SK-N-MC (cell line): Measurements from ENCODE around the gene MALAT1.
"Not testable (repeated sequence)": the region's sequence is repeated elsewhere in the genome, so short reads cannot be mapped to it uniquely, and the experiment has no call there.

Experiments used
- DNase-seq: peaks from one replicate; pipeline ENCODE4 v3.0.0-alpha.2; 2011; ENCODE audit warnings: low read depth, low spot score
- H3K27ac ChIP-seq: fragments of 200-600 bp; sonication (generic); 2 replicates; pipeline ENCODE4 v1.5.1; 2016; ENCODE audit warnings: mixed run types
- H3K36me3 ChIP-seq: fragments of 200-600 bp; sonication (generic); 2 replicates; pipeline ENCODE4 v1.6.1; 2017; ENCODE audit warnings: antibody characterized with exemption, low read length, mixed read lengths; ENCODE audit not compliant: insufficient read depth
- H3K4me3 ChIP-seq: fragments of 200-600 bp; sonication (generic); 2 replicates; pipeline ENCODE4 v1.5.1; 2016
- H3K9ac ChIP-seq: fragments of 200-600 bp; sonication (generic); 2 replicates; pipeline ENCODE4 v1.8.0; 2017; ENCODE audit warnings: mixed run types, mixed read lengths; ENCODE audit not compliant: insufficient read length
- H3K9me3 ChIP-seq: fragments of 200-600 bp; sonication (generic); 2 replicates; pipeline ENCODE4 v1.6.1; 2017; ENCODE audit warnings: low read depth, mild to moderate bottlenecking, antibody characterized with exemption, low read length, moderate library complexity, mixed read lengths
- EZH2 ChIP-seq: fragments of 200-600 bp; sonication (generic); IDR thresholded peaks from one replicate; pipeline ENCODE4 v1.6.1; 2017; ENCODE audit warnings: antibody characterized with exemption
- FOXP2 ChIP-seq: optimal IDR thresholded peaks from 2 replicates; pipeline ENCODE3; 2011; ENCODE audit warnings: mild to moderate bottlenecking, moderate library complexity; ENCODE audit not compliant: insufficient read depth; ENCODE audit errors: extremely low read length, control extremely low read depth
- POLR2AphosphoS5 ChIP-seq: IDR thresholded peaks from 2 replicates; pipeline ENCODE4 v1.6.1; 2012; ENCODE audit warnings: mild to moderate bottlenecking, low read depth, low read length, borderline replicate concordance

MALAT1 gene

GRCh38 chr11:65498977-65499712, at the start of gene MALAT1:
Gene MALAT1, plus strand, starts transcription at chr11:65499045.
- DNase-seq, result peak; percentile 90
- Histone ChIP-seq H3K9ac (peak within 1 kb of the TSS; percentile 99), H3K9me3 (no peaks in the 10 kb centered on the region), H3K27ac (peak within 1 kb of the TSS; percentile 99), H3K36me3 (peaks cover 51% of the 10 kb centered on the region), H3K4me3 (peak within 1 kb of the TSS; percentile 89)
- no peak for TF ChIP-seq FOXP2
- no peak for TF ChIP-seq EZH2
- peak; percentile 100 for TF ChIP-seq POLR2AphosphoS5

- H3K9ac ChIP-seq, H3K36me3 ChIP-seq, H3K27ac ChIP-seq, H3K4me3 ChIP-seq, H3K9me3 ChIP-seq, DNase-seq: not testable (repeated sequence)
These were observed 47.5 kb upstream of the MALAT1 start for GRCh38 chr11:65451301-65451700.

GRCh38 chr11:65452259-65452658, 46.6 kb upstream of the MALAT1 start:
- Histone ChIP-seq H3K27ac (peak overlapping the region; percentile 90), H3K4me3 (peak overlapping the region; percentile 47; the same call in 1 of the 2 replicates)
- not testable (repeated sequence) for H3K36me3 ChIP-seq, H3K9me3 ChIP-seq, H3K9ac ChIP-seq, DNase-seq

- Histone ChIP-seq H3K9ac (peak overlapping the region; percentile 25), H3K27ac (peak overlapping the region; percentile 90)
These were observed 45.9 kb upstream of the MALAT1 start for GRCh38 chr11:65452806-65453490.

GRCh38 chr11:65454311-65454695, 44.5 kb upstream of the MALAT1 start:
- no peak overlapping the region for H3K9ac ChIP-seq
- no peak overlapping the region for H3K4me3 ChIP-seq
- H3K9me3 ChIP-seq, result no peaks in the 10 kb centered on the region
- no peaks in the 10 kb centered on the region for H3K36me3 ChIP-seq
- TF ChIP-seq POLR2AphosphoS5, result no peak
- no peak for TF ChIP-seq FOXP2
- DNase-seq, result no peak
- H3K27ac ChIP-seq, result no peak overlapping the region

More at GRCh38 chr11:65452806-65453490, 45.9 kb upstream of the MALAT1 start:
- TF ChIP-seq FOXP2, result no peak
- no peak for TF ChIP-seq POLR2AphosphoS5
- no peak for TF ChIP-seq EZH2
- Histone ChIP-seq H3K36me3 (no peaks in the 10 kb centered on the region), H3K9me3 (no peaks in the 10 kb centered on the region), H3K4me3 (peak overlapping the region; percentile 47)
- DNase-seq, result no peak

GRCh38 chr11:65454696-65455456, 44.0 kb upstream of the MALAT1 start:
- Histone ChIP-seq H3K9me3 (no peaks in the 10 kb centered on the region), H3K9ac (no peak overlapping the region), H3K27ac (no peak overlapping the region), H3K4me3 (no peak overlapping the region), H3K36me3 (no peaks in the 10 kb centered on the region)
- no peak for DNase-seq
- TF ChIP-seq POLR2AphosphoS5, result peak; percentile 64
- no peak for TF ChIP-seq FOXP2

GRCh38 chr11:65456418-65456817, 42.4 kb upstream of the MALAT1 start:
- H3K9ac ChIP-seq, result no peak overlapping the region
- no peaks in the 10 kb centered on the region for H3K36me3 ChIP-seq
- no peak for DNase-seq
- peak overlapping the region; percentile 62 for H3K27ac ChIP-seq
- H3K9me3 ChIP-seq, result no peaks in the 10 kb centered on the region
- TF ChIP-seq FOXP2 (no peak), EZH2 (no peak), POLR2AphosphoS5 (no peak)
- no peak overlapping the region for H3K4me3 ChIP-seq

- no peaks in the 10 kb centered on the region for H3K9me3 ChIP-seq
- TF ChIP-seq FOXP2, result no peak
- TF ChIP-seq EZH2, result no peak
- TF ChIP-seq POLR2AphosphoS5, result no peak
- no peak overlapping the region for H3K27ac ChIP-seq
- H3K36me3 ChIP-seq, result no peaks in the 10 kb centered on the region
- no peak overlapping the region for H3K9ac ChIP-seq
- DNase-seq, result no peak
- H3K4me3 ChIP-seq, result no peak overlapping the region
These were observed 39.3 kb upstream of the MALAT1 start for GRCh38 chr11:65459552-65459951.

GRCh38 chr11:65465471-65465870, 33.4 kb upstream of the MALAT1 start:
- not testable (repeated sequence) for H3K27ac ChIP-seq, H3K9ac ChIP-seq, H3K4me3 ChIP-seq, H3K9me3 ChIP-seq, H3K36me3 ChIP-seq, DNase-seq

- H3K9ac ChIP-seq, H3K4me3 ChIP-seq, H3K9me3 ChIP-seq, DNase-seq, H3K36me3 ChIP-seq, H3K27ac ChIP-seq: not testable (repeated sequence)
These were observed 31.5 kb upstream of the MALAT1 start for GRCh38 chr11:65467306-65467705.
